NCI-H1417 treated with DMSO at 0.1 percent for 48 hours (cell line): Measurements from ENCODE around the gene UCN2.

Experiments
- DNase-seq: peaks from one replicate; lab custom pipeline; 2025; lab: John Stamatoyannopoulos, UW

The UCN2 gene

DNA sequence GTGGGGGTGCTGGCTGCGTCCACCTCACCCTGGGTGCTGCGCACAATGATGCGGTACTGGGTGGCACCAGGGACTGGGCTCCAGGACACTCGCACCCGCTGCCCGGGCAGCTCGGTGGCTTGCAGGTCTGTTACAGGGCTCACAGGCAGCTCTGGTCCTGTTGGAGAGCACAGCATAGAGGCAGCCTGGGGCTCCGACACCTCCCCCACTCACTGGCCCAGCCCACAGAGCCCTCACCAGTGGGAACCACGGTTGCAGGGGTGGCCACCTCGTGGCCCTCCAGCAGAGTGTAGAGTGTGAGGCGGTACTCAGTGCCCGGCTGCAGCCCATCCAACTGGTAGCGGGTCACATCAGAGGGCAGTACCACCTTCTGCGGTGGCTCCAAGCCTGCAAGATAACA lies 27.9 kb upstream of the UCN2 start:
- DNase-seq, result no peak

DNA sequence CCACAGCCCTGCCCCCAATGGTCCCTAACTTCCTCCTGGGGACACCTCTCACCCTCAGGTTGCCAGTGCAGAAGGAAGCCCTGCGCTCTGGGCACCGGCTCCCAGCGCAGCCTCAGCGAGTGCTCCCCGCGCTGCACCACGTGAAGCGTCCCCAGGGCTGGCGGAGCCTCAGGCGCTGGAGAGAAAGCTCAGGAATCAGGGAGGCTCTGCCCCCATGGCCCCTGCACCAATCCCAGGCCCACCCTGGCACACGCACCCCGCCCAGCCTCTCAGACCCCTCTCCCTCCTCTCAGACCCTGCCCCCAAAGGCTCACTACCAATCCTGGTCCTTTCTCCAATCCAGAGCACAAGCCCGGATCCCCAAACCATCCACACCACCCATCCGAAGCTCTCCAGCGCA lies 24.6 kb upstream of the UCN2 start:
- DNase-seq, result no peak

DNA sequence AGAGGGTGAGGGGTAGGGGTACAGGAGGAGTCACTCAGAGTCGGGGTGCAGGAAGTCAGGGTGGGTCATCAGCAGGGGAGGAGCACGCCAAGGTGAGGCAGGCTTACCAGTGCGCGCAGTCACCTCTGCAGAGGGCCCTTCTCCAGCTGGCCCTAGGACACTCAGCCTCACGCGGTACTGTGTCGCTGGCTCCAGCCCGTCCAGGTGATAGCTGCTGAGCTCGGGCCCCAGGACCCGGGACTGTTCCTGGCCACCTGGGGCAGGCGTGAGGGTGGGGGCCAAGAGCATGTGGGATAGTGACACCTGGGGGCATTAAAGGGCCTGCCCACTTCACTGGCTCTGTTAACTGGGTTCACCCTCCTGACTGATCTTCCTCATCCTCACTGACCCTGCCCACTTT lies 24.1 kb upstream of the UCN2 start:
- DNase-seq, result no peak

DNA sequence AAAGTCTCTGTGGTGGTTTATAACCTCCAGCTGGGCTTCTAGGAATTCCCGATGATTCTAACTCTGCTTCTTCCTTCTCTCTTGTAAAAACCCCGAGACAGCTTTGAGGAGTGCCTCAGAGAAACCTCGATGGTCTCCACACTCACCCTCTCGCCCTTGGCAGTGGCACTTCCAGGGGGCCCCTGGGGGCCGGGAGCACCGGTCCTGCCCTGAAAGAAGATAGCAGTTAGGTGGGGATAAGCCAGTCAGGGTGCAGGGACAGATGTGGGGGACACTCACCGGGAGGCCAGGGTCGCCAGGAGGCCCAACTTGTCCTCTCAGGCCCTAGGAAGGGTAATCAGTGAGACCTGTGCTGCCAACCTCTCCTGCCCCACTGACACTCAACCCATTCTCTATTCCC lies 21.8 kb upstream of the UCN2 start:
- DNase-seq, result no peak

DNA sequence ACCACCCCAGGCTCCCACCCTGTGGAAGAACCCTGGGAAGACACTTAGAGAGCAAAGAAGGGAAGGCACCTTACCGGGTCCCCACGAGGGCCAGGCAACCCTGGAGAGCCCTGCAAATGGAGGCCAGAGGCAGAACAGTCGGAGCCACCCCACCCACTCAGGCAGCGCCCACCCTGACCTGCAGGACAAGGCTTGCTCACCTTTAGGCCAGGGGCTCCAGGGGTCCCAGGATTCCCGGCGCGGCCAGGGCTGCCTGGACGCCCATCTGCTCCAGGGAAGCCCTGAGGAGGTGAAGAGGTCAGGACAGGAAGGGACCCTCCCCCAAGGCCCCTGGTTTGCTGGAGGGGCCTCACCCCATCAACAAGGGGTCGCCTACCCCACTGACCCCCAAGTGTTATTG lies 21.3 kb upstream of the UCN2 start:
- no peak for DNase-seq

DNA sequence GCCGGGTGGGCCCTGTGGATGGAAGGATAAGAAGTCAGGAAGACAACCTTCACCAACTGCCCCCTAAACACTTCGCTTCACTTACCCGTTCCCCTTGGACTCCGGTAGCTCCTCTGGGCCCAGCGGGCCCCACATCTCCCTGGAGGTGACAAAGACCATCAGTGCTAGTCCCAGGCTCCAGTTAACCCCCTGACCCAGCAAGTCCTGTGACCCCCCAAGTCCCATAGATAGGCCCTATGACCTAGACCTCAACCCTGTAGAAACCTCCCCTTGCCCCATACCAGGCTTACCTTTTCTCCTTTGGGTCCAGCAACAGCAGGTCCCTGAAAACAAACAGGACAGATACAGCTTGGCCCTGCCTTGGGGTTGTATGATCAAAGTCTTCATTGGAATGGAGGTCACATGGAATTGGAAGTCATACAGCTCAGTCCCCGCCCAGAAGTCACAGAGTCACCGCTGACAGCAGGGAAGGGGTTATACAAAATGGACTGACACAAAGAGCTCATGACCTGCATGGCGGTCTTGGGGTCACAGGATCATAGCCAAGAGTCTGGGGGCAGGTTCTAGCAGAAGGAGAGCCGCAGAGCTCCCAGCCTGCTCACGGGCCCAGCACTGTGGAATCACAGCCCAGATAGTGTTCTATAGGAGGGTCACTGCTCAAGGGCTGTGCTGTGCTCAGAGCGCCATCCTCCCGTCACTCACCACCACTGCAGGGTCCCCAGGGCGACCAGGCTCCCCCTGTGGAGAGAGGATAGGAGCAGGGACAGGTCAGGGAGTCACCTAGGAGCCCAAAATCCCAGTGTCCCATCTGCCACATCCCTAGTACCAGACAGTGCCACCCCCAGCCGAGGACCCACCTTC lies 18.3 kb upstream of the UCN2 start:
- DNase-seq, result no peak

DNA sequence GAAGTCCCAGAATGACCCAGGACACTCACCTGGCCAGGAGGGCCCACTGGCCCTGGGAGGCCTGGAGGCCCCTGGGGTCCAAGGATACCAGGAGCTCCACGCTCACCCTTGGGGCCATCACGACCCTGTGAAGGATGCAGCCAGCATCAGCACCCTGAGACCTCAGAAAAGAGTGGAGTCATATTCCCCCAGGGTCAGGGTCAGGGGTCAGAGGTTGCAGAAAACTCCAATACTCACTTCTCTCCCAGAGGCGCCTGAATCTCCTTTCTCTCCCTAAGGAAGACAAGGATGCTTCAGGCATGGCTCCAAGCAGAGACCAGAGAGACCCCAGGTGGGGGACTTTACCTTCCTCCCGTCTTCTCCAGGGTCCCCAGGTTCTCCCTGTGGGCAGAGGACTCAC lies 13.1 kb upstream of the UCN2 start:
- DNase-seq, result no peak

DNA sequence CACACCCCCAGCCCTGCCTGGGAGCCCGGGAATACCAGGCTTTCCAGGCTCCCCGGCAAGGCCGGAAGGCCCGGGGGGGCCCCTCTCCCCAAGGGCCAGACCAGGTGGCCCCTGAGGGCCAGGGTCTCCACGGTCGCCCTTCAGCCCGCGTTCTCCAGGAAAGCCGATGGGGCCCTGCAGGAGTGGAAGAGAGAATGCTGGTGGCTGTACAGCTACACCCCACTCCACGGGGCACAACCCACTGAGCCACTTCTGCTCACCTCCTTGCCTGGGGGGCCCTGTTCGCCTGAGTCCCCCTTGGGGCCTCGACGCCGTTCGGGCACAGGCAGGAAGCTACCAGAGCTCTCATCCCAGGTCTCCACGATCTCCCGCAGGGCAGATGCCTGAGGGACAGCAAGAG lies 11.8 kb upstream of the UCN2 start:
- DNase-seq, result no peak

DNA sequence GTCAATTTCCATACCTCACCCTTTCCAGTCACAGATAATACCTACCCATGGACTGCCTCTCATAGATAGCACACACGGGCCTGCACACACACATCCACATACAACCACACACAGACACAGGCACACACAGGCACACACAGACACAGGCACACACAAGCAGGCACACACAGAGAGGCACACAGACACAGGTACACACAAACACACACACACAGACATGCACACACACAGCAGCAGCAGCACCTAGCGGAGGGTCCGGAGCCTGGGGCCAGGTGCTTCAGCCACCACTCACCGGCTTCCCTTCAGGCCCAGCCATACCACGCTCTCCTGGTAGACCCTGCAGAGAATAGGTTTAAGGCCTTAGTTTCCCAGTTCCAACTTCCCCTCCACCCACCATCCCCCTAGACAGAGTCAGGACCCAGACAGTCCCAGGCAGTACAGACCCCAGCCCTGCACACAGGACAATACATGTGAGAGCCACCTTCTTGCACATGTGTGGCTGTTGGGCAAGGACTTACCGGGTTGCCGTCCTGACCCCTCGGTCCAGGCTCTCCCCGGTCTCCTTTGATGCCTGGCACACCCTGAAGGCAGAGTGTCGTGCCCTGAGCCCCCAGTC lies 10.5 kb upstream of the UCN2 start:
- DNase-seq, result no peak

DNA sequence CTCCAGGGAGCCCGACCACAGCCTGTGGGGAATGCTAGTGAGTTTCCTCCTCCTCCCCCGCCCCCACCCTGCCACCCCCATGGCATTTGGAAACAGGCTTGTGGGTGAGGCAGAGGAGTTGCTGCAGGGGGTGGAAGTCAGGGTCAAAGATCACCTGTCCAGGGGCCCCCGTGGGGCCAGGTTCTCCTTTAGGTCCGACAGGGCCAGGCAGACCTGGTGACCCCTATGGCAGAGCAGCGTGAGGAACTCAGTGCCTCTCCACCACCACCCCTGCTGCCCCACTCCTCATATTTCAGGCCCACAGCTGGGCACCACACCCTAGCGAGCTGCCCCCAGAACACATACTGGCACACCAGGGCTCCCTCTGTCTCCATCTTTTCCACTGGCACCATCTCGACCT lies 8.9 kb upstream of the UCN2 start:
- no peak for DNase-seq

DNA sequence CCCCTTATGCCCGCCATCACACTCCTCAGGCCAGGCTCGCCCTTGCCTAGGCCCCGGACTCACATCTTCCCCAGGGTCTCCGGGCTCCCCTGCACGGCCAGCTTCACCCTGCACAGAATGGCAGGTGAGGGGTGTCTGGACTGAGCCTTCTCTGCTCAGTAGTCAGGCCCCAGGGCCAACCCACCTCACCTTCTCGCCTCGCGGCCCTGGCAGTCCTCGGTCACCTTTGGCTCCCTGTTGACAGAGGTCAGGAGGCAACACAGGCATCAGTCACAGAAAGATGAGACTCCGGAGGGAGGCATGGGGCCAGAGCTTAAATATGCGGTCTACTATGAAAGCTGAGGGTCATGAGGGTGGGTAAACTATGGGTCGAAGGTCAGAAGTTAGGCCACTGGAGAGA lies 8.4 kb upstream of the UCN2 start:
- DNase-seq, result no peak

DNA sequence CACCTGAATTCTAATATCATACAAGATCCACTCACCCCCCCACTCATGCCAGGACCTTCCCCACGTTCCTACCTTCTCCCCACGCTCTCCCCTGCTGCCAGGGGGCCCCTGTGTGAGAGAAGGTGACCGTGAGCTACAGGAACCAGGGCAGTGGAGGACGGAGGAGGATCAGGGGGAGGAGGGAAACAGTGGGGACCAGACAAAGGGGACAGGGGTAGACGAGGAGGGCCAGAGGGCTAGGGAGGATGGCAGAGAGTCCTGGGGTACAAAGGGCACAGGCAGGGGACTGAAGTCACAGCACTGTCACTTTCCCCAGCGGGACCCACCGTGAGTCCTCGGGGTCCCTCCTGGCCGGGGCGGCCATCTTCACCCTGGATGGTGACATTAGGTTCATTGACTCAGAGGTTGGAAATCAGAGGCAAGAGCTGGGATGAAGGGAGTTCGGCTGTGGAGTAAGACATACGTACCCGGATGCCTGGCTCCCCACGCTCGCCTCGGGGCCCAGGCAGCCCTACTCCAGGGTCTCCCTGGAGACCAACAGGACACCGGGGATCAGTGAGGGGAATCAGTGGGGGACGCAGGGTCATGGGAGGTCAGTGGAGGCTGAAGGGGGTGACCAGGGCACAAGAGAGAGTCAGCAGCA lies 6.3 kb upstream of the UCN2 start:
- no peak for DNase-seq

DNA sequence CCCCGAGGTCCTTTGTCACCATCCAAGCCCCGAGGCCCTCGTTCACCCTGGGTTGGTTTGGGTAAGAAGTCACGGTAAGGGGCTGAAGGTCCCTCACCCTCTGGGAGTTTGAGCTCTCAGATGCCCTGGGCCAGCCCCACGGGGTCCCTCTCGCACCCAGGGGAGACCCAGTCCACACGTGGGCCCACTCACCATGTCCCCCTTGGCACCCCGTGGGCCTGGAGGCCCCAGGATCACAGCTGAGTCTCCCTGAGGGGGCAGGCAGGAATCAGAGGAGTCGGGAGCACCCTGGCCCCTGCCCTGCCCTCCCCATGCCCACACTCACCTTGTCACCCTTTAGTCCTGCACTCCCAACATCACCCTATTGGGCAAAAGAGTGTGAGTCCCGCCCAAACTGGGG lies 5.8 kb upstream of the UCN2 start:
- DNase-seq, result no peak

DNA sequence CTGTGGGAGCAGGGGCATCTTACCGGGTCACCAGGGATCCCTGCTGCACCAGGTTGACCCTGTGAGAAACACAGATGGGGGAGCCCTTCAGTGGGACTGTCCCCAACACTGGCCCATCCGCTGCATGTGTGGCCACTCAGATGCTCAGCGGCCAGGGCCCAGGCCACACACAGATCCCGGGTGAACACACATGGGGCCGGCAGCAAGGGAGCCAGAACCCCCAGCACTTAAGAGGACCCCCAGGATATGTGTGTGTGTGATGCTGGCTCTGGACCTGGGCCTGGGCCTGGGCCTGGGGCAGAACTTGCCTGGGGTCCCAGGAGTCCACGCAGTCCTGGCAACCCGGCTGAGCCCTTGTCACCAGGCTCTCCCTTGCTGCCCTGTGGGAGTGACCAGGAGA lies 4.9 kb upstream of the UCN2 start:
- DNase-seq, result no peak

DNA sequence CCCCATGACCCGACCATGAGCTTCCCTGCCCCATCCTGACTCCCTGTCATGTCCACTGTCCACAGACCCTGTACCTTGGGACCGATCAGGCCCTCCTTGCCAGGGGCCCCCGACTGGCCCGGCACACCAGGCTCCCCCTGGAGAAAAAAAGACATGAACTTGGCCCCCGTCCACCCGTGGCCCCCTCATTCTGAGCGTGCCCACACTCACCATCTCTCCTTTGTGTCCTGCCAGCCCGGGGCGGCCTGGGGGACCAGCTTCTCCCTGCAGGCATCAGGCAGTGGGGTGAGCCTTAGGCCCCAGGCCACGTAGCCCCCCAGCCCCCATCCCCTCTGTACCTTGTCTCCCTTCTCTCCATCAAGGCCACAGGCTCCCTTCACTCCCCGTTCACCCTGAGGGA lies 3.9 kb upstream of the UCN2 start:
- DNase-seq, result no peak

DNA sequence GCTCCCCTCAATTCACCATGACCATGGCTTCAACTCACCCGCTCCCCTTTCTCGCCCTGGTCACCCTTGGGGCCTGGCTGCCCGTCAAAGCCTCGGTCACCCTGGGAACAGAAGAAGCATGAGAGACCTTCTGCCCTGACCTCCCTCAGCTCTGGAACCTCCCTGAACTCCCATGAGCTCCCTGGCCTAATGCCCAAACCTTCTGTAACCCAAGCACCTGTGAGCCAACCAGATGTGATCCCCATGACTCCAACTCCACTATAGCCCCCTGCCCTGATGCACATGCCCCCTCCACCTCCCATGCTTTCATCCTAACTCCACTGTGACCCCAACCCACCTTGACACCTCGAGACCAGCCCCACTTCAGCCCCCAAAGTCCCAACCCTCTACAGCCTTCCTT lies 3.5 kb upstream of the UCN2 start:
- DNase-seq, result no peak

DNA sequence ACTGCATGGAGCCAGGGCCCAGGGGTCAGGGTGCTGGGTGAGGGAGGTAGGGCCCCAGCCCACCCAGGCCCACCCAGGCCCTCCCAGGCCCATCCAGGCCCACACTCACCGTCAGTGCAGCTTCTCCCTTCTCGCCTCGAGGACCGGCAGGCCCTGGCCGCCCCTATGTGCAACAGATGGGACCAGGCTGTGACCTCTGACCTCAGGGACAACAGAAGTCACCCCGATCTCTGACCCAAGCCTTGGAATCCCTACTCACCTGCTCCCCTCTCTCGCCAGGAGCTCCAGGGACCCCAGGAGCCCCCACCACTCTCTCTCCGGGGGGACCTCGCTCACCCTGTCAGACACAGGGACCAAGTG lies 2.8 kb upstream of the UCN2 start:
- DNase-seq, result no peak

DNA sequence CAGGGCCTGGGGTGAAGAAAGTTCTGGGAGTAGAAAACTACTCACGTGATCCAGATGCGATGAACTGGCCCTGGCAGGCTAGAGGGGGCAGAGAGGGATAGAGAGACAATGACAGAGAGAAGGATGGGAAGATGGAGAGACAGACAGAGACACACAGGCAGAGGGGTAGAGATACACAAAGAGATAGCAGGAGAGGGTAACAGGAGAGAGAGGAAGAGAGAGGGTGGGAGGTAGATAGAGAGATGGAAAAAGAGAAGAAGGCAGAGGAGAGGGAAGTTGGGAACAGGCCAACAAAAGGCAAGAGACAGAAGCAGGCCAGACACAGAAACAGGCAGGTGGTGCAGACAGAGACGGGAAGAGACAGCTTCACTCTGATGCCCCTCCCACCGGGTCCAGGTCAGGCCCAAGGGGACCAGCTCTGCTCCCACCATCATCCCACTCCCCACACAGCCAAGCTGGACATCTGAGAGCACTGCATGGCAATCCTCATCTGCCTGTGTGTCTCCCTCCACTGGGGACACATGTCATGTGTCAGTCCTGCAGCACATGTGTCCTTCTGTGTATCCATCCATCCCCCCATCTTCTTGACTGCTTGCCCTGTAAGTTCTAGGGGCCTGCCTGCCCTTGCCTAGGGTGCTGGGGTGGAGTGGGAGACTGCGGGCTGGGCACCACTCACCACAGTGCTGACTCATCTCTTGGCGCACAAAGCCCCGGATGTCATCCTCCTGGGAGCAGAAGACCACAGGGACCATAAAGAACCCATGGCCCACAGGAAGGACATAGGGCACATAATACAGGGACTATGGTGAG lies 2.2 kb upstream of the UCN2 start:
- no peak for DNase-seq

DNA sequence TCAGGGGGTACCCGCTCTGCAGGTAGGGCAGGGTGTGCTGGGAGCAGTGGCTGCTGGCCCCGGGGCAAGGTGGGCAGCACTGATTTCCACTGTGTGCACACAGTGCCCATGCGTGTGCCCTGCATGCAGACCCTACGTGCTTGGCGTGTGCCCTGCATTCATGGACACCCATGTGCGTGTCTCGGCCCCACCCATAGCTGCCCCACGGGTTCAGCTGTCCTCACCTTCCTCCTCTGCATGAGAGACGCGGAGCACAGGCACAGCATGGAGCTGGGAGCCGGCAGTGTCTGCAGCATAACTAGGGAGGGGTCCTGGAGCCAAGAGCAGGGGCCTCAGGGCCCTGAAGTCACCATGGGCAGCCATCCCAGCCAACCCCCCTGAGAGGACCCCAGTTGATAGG lies 1.6 kb upstream of the UCN2 start:
- DNase-seq, result no peak

DNA sequence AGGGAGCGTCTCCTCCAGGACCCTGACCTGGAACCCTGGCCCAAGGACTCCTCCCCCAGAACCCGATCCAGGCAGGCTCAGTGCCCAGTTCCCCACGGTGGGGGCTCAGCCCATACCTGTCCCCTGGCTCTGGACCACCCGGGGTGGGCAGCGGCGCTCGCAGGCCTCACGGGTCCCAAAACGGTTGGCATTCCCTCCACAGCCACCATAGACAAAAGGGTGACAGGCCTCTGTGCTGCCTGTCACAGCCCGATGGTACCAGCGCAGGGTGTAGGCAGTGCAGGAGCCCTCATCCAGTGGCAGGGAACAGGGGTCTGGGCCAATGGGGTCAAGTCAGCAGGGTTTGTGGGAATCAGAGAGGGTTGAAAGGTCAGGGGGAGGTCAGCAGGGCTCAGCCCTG lies 1.1 kb upstream of the UCN2 start:
- no peak for DNase-seq

DNA sequence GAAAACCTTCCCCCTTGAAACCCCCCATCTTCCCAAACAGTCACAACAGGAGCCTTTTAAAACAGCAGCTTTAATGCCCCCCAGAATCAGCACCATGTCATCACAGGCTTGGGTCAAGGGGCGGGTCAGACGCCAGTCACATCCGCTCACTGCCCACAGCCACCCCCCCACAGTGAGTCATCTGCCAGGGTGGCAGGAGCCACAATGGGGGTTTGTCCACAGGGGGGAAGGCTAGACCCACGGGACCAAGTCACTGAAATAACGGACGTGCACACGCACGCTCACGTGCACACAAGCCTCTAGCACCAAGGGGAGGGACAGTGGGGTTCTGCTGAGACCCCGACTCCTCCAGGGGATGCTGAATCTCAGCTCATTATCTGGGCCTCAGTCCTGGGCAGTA lies 441 bp upstream of the UCN2 start:
- DNase-seq, result no peak

DNA sequence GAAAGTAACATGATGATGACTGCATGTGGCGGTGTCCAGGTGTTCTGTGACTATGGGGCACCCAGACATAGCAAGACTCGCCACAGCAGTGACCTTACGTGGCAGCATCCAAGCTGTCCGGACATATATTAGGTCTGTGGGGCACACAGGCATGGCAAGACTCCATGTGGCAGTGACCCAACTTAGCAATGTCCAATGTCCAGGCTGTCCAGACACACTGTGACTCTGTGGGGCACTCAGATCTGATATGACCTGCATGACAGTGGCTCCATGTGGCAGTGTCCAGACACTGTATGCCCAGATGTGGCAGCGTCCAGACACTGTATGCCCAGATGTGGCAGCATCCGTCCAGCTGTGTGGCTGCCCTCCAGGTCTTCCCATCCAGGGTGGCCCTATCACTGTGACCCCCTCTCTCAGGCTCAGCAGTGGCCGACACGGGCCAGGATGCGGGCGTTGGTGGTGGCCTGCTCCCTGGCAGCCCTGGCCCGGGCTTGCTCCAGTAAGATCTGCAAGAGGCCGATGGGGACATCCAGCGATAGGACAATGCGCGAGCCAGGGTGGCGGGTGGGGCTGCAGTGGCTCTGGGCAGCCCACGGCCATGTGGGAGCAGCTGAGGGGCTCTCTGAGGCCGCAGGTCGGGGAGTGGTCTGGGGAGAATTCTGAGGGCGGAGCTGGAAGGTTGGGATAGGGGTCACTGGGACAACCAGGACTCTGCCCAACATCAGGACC lies 1.1 kb downstream of the UCN2 start:
- no peak for DNase-seq
